ENCODE measurements around the gene C5orf63.
"Not testable (repeated sequence)": the region's sequence is repeated elsewhere in the genome, so short reads cannot be mapped to it uniquely, and the experiment has no call there.

The C5orf63 gene

GRCh38 chr5:127030259-127031146 is 42.8 kb downstream of the C5orf63 start, which contains the start of gene MARCHF3:
TSS of gene MARCHF3 (minus strand) at chr5:127030558. CDS start at chr5:126918171, 112,387 bp downstream.
- DNase-seq: peak; percentile 99

DNA sequence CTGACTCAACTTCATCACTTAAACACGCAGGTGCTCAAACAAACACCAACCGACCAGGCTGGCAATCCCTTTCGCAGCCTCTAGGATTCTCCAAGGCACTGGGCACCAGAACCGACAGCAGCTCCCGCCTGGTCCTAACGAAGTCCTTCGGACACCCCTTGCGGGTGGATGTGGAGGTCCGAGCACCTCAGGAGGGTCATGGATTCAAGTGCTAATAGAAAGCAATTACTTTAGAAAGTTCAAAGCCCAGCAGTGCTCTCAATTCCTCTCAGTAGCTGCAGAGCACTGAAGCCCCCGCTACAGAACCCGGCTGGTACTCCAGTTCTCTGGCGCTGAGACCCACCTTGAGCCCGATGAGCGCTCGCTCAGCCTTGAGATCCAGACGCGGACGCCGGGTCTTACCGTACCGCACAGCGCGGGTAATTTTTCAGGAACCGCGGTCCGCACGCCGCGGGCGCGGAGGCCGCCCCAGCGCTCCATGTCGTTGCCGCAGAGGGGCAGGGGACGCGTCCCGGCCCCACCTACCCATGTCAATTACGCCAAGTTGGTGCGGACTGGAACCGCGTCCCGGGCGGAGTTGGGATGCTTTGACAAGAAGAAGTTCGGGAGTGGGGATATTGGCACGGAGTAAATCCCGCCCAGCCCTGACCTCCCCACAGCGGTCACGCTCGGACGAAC is 43.6 kb downstream of the C5orf63 start:
- DNase-seq: peak; percentile 95

DNA sequence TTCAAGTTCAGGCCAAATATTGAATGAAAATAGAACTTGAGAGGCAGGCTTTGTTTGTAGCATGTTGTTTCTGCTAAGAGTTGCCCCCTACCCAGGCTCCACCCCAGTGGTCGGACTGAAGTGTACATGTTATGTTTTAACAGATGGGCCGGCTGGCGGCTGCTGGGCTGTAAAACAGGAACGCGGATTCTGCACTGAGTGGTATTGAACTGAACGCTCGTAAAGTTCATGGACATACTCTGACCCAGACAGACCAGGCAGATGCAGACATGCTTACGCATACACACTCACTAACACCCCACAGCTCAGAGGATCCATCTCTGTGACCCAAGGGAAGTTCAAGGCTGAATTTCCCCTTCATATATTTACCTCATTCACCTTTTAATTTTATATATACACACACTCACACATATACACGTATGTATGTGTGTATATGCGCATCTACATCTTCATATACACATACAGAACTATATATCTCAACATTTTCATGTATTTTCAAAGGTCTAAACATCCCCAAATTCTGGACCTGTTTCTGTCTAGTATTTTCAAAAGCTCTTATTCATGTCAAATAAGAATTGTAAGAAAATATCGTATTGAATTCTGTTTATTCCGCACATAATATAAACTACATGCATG is 44.4 kb downstream of the C5orf63 start:
- peak; percentile 96 for DNase-seq

DNA sequence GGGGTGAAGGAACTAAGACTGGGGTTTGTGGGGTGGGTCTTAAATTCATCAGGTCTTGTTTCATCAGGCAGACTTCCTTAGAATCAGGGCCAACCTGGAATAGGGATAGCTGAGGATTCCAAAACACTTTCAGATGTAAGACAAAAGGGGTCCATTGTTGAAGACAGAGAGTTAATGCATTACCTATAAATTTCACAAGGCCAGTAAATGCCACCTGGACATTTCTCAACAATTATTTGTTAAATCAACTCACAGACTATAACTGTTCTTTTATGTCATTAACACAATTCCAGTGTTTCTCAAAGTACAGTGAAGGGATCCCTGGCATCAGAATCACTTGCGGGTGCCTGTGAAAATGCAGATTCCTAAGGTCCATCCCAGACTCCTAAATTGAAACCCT is 45.8 kb downstream of the C5orf63 start:
- DNase-seq: peak; percentile 47

DNA sequence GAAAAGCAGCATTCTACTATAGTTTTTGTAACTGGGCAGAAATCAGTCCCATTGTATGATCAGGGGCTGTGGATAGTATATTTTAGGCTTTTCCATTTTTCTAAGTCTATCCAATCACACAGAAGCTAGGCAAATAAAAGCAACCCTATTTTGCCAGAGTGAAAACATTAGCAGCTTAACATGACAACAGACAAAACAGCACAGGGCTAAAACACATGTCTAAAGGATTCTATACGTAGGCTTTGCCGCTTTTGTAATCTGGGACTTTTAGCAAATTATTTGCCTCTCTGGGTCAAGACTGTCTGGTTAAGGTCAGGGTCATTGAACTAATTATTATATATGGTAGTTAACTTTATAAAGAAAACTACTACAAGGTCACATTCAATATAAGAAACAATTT is 47.1 kb downstream of the C5orf63 start:
- DNase-seq: no peak

DNA sequence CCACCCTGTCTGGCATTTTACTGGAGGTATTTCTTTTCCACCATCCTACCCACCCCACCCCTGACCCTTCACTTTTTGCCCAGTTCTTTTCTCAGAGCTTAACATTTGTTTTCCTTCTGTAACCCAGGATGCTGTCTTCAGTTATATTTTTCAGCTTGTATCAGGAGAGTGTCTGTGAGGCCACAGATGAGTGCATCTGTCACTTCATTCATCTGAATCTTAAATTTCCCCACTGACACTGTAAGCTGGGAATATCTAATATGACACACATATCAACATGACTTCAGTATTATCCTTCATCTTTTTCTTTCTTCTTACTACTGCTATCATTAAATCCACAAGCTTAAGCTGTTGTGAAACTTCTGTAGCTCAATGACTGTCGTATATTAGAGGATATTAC is 47.8 kb downstream of the C5orf63 start:
- no peak for DNase-seq

DNA sequence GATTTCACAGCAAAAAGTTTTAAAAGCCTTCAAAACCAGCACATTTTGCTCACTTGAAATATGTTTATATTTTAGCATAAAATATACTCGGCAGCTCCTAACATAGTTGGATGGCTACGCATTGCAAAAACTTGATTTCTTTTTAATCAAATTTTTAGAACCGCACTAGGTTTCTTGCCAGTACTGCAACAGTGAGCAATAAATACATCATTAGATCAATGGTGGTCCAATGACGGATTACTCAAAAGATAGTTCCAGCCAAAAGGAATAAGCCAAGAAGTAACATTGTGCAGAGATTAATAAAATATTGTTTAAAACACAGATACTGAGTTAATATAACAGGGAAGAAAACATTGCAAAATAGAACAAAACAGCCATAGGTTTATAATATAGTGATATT is 48.5 kb downstream of the C5orf63 start:
- DNase-seq: no peak

DNA sequence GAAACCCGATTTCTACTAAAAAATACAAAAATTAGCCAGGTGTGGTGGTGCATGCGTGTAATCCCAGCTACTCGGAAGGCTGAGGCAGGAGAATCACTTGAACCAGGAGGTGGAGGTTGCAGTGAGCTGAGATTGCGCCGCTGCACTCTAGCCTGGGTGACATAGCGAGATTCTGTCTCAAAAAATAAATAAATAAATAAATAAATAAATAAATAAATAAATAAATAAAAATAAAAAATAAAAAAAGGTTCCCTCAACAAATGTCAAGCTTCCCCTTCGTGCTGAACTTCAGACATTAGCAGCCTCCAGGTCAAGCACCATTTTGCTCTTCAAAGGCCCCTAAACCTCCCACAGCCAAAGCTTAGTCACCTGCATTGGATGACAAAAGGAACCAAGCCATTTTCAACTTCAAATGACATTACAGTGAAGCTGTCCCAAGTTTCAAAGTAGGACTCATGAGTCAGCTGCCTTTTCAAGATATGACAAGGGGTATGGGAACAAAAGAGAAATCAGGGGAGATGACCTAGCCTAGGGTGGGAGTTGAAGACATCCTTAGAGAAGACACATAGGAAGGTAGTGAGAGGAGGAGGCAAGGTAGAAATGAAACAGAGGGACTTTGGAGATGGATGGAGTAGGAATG is 49.6 kb downstream of the C5orf63 start:
- DNase-seq: not testable (repeated sequence)

DNA sequence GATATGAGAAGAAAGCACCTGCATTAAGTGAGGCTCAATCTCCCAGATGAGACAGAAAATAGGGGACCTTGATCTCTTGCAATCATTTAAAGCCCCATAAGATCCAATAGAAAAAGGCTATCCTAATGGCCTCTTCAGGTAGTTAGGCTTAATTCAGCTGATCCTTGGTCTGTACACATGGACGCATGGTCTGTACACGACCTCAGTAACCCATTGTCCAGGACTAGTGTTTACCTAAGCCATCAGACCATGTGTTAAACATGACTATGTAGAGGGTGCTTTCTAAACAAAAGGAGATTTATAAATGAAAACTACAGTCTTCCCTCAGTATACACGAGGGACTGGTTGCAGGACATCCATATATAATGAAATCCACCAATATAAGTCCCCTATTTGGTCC is 50.5 kb downstream of the C5orf63 start:
- DNase-seq: peak; percentile 59

- peak; percentile 83 for DNase-seq
Observed at GRCh38 chr5:127019928-127020327, 53.4 kb downstream of the C5orf63 start.

DNA sequence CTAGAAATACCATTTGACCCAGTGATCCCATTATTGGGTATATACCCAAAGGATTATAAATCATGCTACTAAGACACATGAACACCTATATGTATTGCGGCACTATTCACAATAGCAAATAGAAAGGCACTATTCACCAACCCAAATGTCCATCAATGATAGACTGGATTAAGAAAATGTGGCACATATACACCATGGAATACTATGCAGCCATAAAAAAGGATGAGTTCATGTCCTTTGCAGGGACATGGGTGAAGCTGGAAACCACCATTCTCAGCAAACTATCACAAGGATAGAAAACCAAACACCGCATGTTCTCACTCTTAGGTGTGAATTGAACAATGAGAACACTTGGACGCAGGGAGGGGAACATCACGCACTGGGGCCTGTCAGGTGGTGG is 56.6 kb downstream of the C5orf63 start:
- not testable (repeated sequence) for DNase-seq

- no peak for DNase-seq
Observed at GRCh38 chr5:127015716-127016115, 57.6 kb downstream of the C5orf63 start.

GRCh38 chr5:127014573-127014972 is 58.7 kb downstream of the C5orf63 start:
- no peak for DNase-seq

DNA sequence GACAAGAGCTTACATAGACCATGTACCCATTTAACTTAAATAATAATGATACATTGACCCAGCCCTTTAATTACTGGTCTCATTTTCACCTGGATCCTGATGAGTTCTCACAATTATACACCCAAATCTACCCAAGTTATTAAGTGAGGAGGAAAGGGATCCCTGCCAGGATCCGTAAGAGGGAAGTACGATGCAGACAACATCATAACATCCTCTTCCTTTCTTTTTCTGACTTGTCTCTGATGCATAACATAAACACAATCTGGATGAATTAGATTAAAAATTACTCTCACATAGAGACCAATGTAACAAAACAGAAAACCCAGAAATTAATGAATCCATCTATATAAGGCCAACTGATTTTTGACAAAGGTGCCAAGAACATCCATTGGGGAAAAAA is 59.9 kb downstream of the C5orf63 start:
- peak; percentile 83 for DNase-seq

GRCh38 chr5:127012916-127013315 is 60.4 kb downstream of the C5orf63 start:
- DNase-seq: peak; percentile 60

GRCh38 chr5:127011961-127012644 is 61.2 kb downstream of the C5orf63 start:
- no peak for DNase-seq

DNA sequence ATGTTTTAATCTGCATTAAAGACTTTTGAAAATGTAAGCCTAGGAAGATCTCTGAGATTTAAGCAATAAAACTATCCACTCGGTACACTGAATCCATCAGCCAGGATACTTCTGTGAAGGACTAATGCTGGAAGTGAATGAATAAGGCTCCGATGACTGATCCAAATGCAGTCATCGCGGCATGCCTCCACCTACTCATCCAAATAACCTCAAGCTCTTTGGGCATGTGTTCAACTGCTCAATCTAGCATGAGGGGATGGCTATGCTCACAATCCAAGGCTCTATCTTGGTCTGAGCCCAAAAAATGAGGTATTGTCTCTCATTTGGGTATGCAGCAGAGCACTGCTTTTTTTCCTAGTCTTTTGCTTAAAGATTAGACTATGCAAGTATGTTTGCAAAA is 62.1 kb downstream of the C5orf63 start:
- DNase-seq: no peak

DNA sequence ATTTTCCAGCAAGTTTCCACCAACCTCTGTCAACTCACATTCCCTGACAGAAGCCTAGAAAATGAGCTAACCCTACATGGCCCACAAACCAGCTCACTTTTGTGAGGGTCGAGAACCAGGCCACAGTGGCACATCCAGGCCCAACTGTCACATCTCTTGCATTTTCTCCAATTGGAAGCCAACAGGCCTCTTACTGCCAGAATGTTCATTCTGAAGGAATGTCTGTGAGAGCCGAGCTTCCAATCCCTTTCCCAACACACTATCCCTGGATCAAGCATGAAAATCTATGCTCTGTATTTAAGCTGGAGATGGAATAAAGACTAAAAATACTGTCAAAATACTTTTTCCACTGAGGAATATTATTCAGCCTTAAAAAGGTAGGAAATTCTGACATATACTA is 62.9 kb downstream of the C5orf63 start:
- DNase-seq: no peak

GRCh38 chr5:127009784-127010183 is 63.5 kb downstream of the C5orf63 start:
- no peak for DNase-seq

GRCh38 chr5:127008300-127008975 is 64.9 kb downstream of the C5orf63 start:
- DNase-seq: no peak

DNA sequence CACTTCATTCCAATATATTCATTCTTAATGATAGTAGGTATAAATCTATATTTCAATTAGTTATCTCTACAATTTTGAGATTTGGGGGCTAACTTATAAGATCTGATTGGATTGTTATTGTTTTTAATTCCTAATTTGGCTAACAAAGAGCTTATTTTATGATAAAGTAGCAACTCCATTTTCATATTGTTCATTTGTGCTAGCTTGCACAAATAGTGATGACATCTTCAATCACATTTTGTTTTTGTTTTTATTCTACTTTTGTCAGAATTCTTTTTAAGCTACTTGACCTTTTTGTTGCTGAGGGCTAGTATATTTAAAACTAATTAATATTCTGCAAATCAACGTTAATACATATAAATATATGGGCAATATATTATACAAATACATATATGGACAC is 65.8 kb downstream of the C5orf63 start:
- no peak for DNase-seq

- no peak for DNase-seq
Observed at GRCh38 chr5:127006744-127007143, 66.6 kb downstream of the C5orf63 start.

Measured in NCI-H69 (cell line).